Mesendoderm (in vitro differentiated cells): ENCODE results near the gene DNAJC5G.

Source experiments
- DNase-seq: peaks from one replicate; pipeline ENCODE4 v3.0.0; 2013
- H2AK5ac ChIP-seq: 2 replicates; pipeline ENCODE4 v1.6.1; 2013; ENCODE audit warnings: low read length, inconsistent platforms
- H2BK120ac ChIP-seq: 2 replicates; pipeline ENCODE4 v1.6.1; 2013; ENCODE audit warnings: low read depth, mild to moderate bottlenecking, low read length, moderate library complexity, mixed read lengths
- H2BK15ac ChIP-seq: replicated peaks from 2 replicates; pipeline ENCODE4 v1.6.1; 2013; ENCODE audit warnings: low read depth, mild to moderate bottlenecking, moderate library complexity
- H2BK5ac ChIP-seq: 2 replicates; pipeline ENCODE4 v1.6.1; 2013; ENCODE audit warnings: low read length, inconsistent platforms
- H3K18ac ChIP-seq: 2 replicates; pipeline ENCODE4 v1.6.1; 2013; ENCODE audit warnings: mild to moderate bottlenecking, low read length, mixed read lengths
- H3K23ac ChIP-seq: one replicate; pipeline ENCODE4 v1.6.1; 2013; ENCODE audit warnings: low read length
- H3K27ac ChIP-seq: 2 replicates; pipeline ENCODE4 v1.5.1; 2013; ENCODE audit warnings: low read depth, mild to moderate bottlenecking, inconsistent platforms, low read length, moderate library complexity
- H3K27me3 ChIP-seq: 2 replicates; pipeline ENCODE4 v1.6.1; 2013; ENCODE audit warnings: low read length, control low read depth, mild to moderate bottlenecking, inconsistent platforms; ENCODE audit not compliant: insufficient read depth, poor library complexity
- H3K36me3 ChIP-seq: 2 replicates; pipeline ENCODE4 v1.6.1; 2013; ENCODE audit warnings: low read length, inconsistent platforms; ENCODE audit not compliant: control insufficient read depth, insufficient read depth
- H3K4ac ChIP-seq: one replicate; pipeline ENCODE4 v1.6.1; 2013; ENCODE audit warnings: low read depth, mild to moderate bottlenecking, low read length, moderate library complexity
- H3K4me1 ChIP-seq: 2 replicates; pipeline ENCODE4 v1.6.1; 2013; ENCODE audit warnings: low read depth, low read length, inconsistent platforms; ENCODE audit not compliant: control insufficient read depth
- H3K4me2 ChIP-seq: 2 replicates; pipeline ENCODE4 v1.6.1; 2013; ENCODE audit warnings: low read length
- H3K4me3 ChIP-seq: 2 replicates; pipeline ENCODE4 v1.5.1; 2013; ENCODE audit warnings: mild to moderate bottlenecking, low read length
- H3K56ac ChIP-seq: one replicate; pipeline ENCODE4 v1.6.1; 2013; ENCODE audit warnings: low read length
- H3K79me1 ChIP-seq: 2 replicates; pipeline ENCODE4 v1.6.1; 2013; ENCODE audit warnings: low read length, inconsistent platforms
- H3K79me2 ChIP-seq: 2 replicates; pipeline ENCODE4 v1.6.1; 2013; ENCODE audit warnings: mild to moderate bottlenecking, low read length; ENCODE audit not compliant: control insufficient read depth, insufficient read depth
- H3K9ac ChIP-seq: 2 replicates; pipeline ENCODE4 v1.6.1; 2013; ENCODE audit warnings: low read length, inconsistent platforms
- H4K5ac ChIP-seq: one replicate; pipeline ENCODE4 v1.6.1; 2013; ENCODE audit warnings: low read length
- H4K8ac ChIP-seq: one replicate; pipeline ENCODE4 v1.6.1; 2013; ENCODE audit warnings: low read depth, mild to moderate bottlenecking, control low read depth, low read length, moderate library complexity
- WGBS: extraction: QIAGEN DNeasy Blood & Tissue Kit; methylation state at CpG from one replicate; pipeline ENCODE4 v1.1.7; 2013; ENCODE audit warnings: low lambda C conversion rate, missing lambda C conversion rate; ENCODE audit not compliant: insufficient coverage; ENCODE audit errors: extremely low coverage; 5-methylcytosine and 5-hydroxymethylcytosine counted together

Gene DNAJC5G

GRCh38 chr2:27247893-27248292, 27.3 kb upstream of the DNAJC5G start:
- Histone ChIP-seq H3K36me3 (peaks cover 10% of the 10 kb centered on the region), H4K8ac (no peak overlapping the region), H3K9ac (no peak overlapping the region), H3K23ac (no peak overlapping the region), H3K79me1 (no peaks in the 10 kb centered on the region), H3K18ac (no peak overlapping the region), H3K4ac (no peak overlapping the region), H3K79me2 (no peaks in the 10 kb centered on the region), H3K4me3 (no peak overlapping the region), H2BK120ac (no peak overlapping the region), H2AK5ac (no peak overlapping the region), H3K56ac (no peak overlapping the region), H3K27me3 (no peaks in the 10 kb centered on the region), H3K4me2 (no peak overlapping the region), H3K27ac (no peak overlapping the region), H4K5ac (no peak overlapping the region), H2BK15ac (no peak overlapping the region), H2BK5ac (no peak overlapping the region), H3K4me1 (peaks cover 3% of the 10 kb centered on the region)
- no peak for DNase-seq
- no CpG with 5 or more reads among the region's 4 CpGs for WGBS

- no peak for DNase-seq
- peaks cover 3% of the 10 kb centered on the region for H3K36me3 ChIP-seq
- no CpG with 5 or more reads among the region's 12 CpGs for WGBS
Measured at GRCh38 chr2:27249159-27249890, 25.9 kb upstream of the DNAJC5G start.

GRCh38 chr2:27249891-27250651, 25.2 kb upstream of the DNAJC5G start:
- H3K23ac ChIP-seq, result no peak overlapping the region
- H4K8ac ChIP-seq, result no peak overlapping the region
- H3K36me3 ChIP-seq, result peaks cover 1% of the 10 kb centered on the region
- peak overlapping the region; percentile 4 for H3K4me2 ChIP-seq
- no peaks in the 10 kb centered on the region for H3K27me3 ChIP-seq
- no peak overlapping the region for H3K27ac ChIP-seq
- no peak overlapping the region for H3K18ac ChIP-seq
- peak; percentile 86 for DNase-seq
- H3K56ac ChIP-seq, result peak overlapping the region; percentile 81
- peaks cover 3% of the 10 kb centered on the region for H3K4me1 ChIP-seq
- peak overlapping the region; percentile 50 for H3K9ac ChIP-seq
- no peak overlapping the region for H2BK5ac ChIP-seq
- no peaks in the 10 kb centered on the region for H3K79me2 ChIP-seq
- no CpG with 5 or more reads among the region's 22 CpGs for WGBS
- no peak overlapping the region for H2BK15ac ChIP-seq
- H3K4me3 ChIP-seq, result no peak overlapping the region
- peak overlapping the region; percentile 28 for H3K4ac ChIP-seq
- H3K79me1 ChIP-seq, result no peaks in the 10 kb centered on the region
- H2BK120ac ChIP-seq, result no peak overlapping the region
- H2AK5ac ChIP-seq, result no peak overlapping the region
- no peak overlapping the region for H4K5ac ChIP-seq

More at GRCh38 chr2:27249159-27249890, 25.9 kb upstream of the DNAJC5G start:
- Histone ChIP-seq H3K4me3 (no peak overlapping the region), H3K4me2 (no peak overlapping the region), H3K27me3 (no peaks in the 10 kb centered on the region), H3K4me1 (peaks cover 3% of the 10 kb centered on the region), H3K18ac (no peak overlapping the region), H2AK5ac (no peak overlapping the region), H2BK5ac (no peak overlapping the region), H3K9ac (no peak overlapping the region), H3K23ac (no peak overlapping the region), H4K8ac (no peak overlapping the region), H2BK15ac (no peak overlapping the region), H3K4ac (no peak overlapping the region), H3K56ac (no peak overlapping the region), H3K79me2 (no peaks in the 10 kb centered on the region), H3K79me1 (no peaks in the 10 kb centered on the region), H2BK120ac (no peak overlapping the region), H3K27ac (no peak overlapping the region), H4K5ac (no peak overlapping the region)

- H3K36me3 ChIP-seq, result no peaks in the 10 kb centered on the region
- peak overlapping the region; percentile 4 for H3K4me2 ChIP-seq
- no peak for DNase-seq
- H3K56ac ChIP-seq, result peak overlapping the region; percentile 81
- no peak overlapping the region for H2AK5ac ChIP-seq
- H3K4me1 ChIP-seq, result peaks cover 3% of the 10 kb centered on the region
- no peaks in the 10 kb centered on the region for H3K79me2 ChIP-seq
- H3K27me3 ChIP-seq, result no peaks in the 10 kb centered on the region
- H3K9ac ChIP-seq, result peak overlapping the region; percentile 50
- WGBS, result no CpG with 5 or more reads among the region's 13 CpGs
- H3K23ac ChIP-seq, result no peak overlapping the region
- no peak overlapping the region for H4K8ac ChIP-seq
- no peak overlapping the region for H2BK5ac ChIP-seq
- H3K18ac ChIP-seq, result no peak overlapping the region
- H3K79me1 ChIP-seq, result no peaks in the 10 kb centered on the region
- no peak overlapping the region for H4K5ac ChIP-seq
- no peak overlapping the region for H2BK120ac ChIP-seq
- no peak overlapping the region for H3K27ac ChIP-seq
- H3K4me3 ChIP-seq, result no peak overlapping the region
- H3K4ac ChIP-seq, result no peak overlapping the region
- no peak overlapping the region for H2BK15ac ChIP-seq
Measured at GRCh38 chr2:27250652-27251379, 24.4 kb upstream of the DNAJC5G start.

- H3K27me3 ChIP-seq, result no peaks in the 10 kb centered on the region
- H3K4me3 ChIP-seq, result no peak overlapping the region
- no peak overlapping the region for H2BK15ac ChIP-seq
- H3K79me1 ChIP-seq, result no peaks in the 10 kb centered on the region
- no peak overlapping the region for H3K56ac ChIP-seq
- H3K4ac ChIP-seq, result no peak overlapping the region
- H4K8ac ChIP-seq, result no peak overlapping the region
- no peak for DNase-seq
- H3K4me1 ChIP-seq, result peaks cover 3% of the 10 kb centered on the region
- H4K5ac ChIP-seq, result no peak overlapping the region
- no CpG with 5 or more reads among the region's 13 CpGs for WGBS
- no peak overlapping the region for H3K27ac ChIP-seq
- H3K36me3 ChIP-seq, result no peaks in the 10 kb centered on the region
- no peak overlapping the region for H3K4me2 ChIP-seq
- H3K9ac ChIP-seq, result no peak overlapping the region
- H2BK5ac ChIP-seq, result no peak overlapping the region
- no peak overlapping the region for H3K23ac ChIP-seq
- no peaks in the 10 kb centered on the region for H3K79me2 ChIP-seq
- no peak overlapping the region for H2BK120ac ChIP-seq
- no peak overlapping the region for H3K18ac ChIP-seq
- H2AK5ac ChIP-seq, result no peak overlapping the region
Measured at GRCh38 chr2:27251766-27252165, 23.5 kb upstream of the DNAJC5G start.
